Endothelial cell of umbilical vein (primary cell): ENCODE data around the gene LRCH1. TPM values are rescaled to one million over a fixed set of nuclear protein-coding genes. Genes with fewer than 3 reads are reported as not detected.

Source experiments
- BruUV-seq: library from RNA; stranded (reverse); fragments of 400-500 nt; replicated peaks from 2 replicates; lab custom pipeline; 2021; lab: Mats Ljungman, UMichigan
- CTCF ChIA-PET: fragments of 300-600, 350-600 bp; sonication (Branson Sonifier 250); formaldehyde crosslinking; loops from one replicate; lab custom pipeline; 2021; ENCODE audit warnings: antibody characterized with exemption, inconsistent platforms; lab: Charles Lee
- POLR2A ChIA-PET: fragments of 300-600, 350-600 bp; sonication (Branson Sonifier 250); formaldehyde crosslinking; loops from one replicate; lab custom pipeline; 2021; ENCODE audit warnings: antibody characterized with exemption, inconsistent platforms; lab: Charles Lee
- DNase-seq: peaks from one replicate; pipeline ENCODE4 v3.0.0-alpha.2; 2011; ENCODE audit warnings: low read depth, low spot score
- FAIRE-seq: peaks from 2 replicates; lab custom pipeline; 2011; peaks lifted over from hg19 to GRCh38; lab: Jason Lieb, UNC
- H2AFZ ChIP-seq: 2 replicates; pipeline ENCODE4 v1.6.0; 2012; ENCODE audit warnings: low read depth, low read length, control low read depth, inconsistent platforms
- H3K27ac ChIP-seq: 2 replicates; pipeline ENCODE4 v1.5.1; 2011; ENCODE audit warnings: low read depth, mild to moderate bottlenecking, control low read depth, low read length, moderate library complexity; ENCODE audit not compliant: insufficient read depth
- H3K27me3 ChIP-seq, 2 experiments: 2 replicates each; pipeline versions ENCODE4 v1.6.0 to v1.6.1; 2011; ENCODE audit warnings: low read length in 2 of 2, mixed read lengths in 1 of 2; ENCODE audit not compliant: control insufficient read depth in 2 of 2, insufficient read depth in 2 of 2
- H3K36me3 ChIP-seq, 2 experiments: 2 replicates in 1 of 2; 3 replicates in 1 of 2; pipeline ENCODE4 v1.5.1; 2011; ENCODE audit warnings: low read length in 2 of 2, mild to moderate bottlenecking in 1 of 2, moderate library complexity in 1 of 2; ENCODE audit not compliant: control insufficient read depth in 2 of 2, insufficient read depth in 2 of 2; ENCODE audit errors: extremely low read depth in 1 of 2
- H3K4me1 ChIP-seq: 3 replicates; pipeline ENCODE4 v1.5.1; 2011; ENCODE audit warnings: mild to moderate bottlenecking, low read length; ENCODE audit not compliant: control insufficient read depth, insufficient read depth; ENCODE audit errors: extremely low read depth
- H3K4me2 ChIP-seq: 2 replicates; pipeline ENCODE4 v1.6.1; 2011; ENCODE audit warnings: low read length, control low read depth, mixed read lengths; ENCODE audit not compliant: insufficient read depth
- H3K4me3 ChIP-seq, 3 experiments: fragments of 200-600 bp in 1 of 3; sonication (generic), shearing (Covaris generic) in 1 of 3; replicated peaks in 1 of 3; 2 replicates each; pipeline ENCODE4 v1.5.1; 2011 to 2016; ENCODE audit warnings: control low read depth in 3 of 3, low read length in 3 of 3, mild to moderate bottlenecking in 2 of 3, inconsistent platforms in 1 of 3, low read depth in 1 of 3, moderate library complexity in 1 of 3; ENCODE audit not compliant: insufficient read depth in 1 of 3
- H3K79me2 ChIP-seq: 2 replicates; pipeline ENCODE4 v1.6.0; 2012; ENCODE audit warnings: low read length, inconsistent platforms; ENCODE audit not compliant: control insufficient read depth, insufficient read depth
- H3K9ac ChIP-seq: replicated peaks from 2 replicates; pipeline ENCODE3; 2011; ENCODE audit warnings: low read length, control low read depth; ENCODE audit not compliant: insufficient read depth; ENCODE audit errors: extremely low read depth
- H3K9me1 ChIP-seq: replicated peaks from 3 replicates; pipeline ENCODE4 v1.6.0; 2011; ENCODE audit warnings: mild to moderate bottlenecking, low read length; ENCODE audit not compliant: control insufficient read depth, insufficient read depth; ENCODE audit errors: extremely low read depth
- H3K9me3 ChIP-seq: replicated peaks from 2 replicates; pipeline ENCODE4 v1.5.1; 2012; ENCODE audit warnings: low read length, inconsistent platforms; ENCODE audit not compliant: control insufficient read depth, insufficient read depth
- H4K20me1 ChIP-seq: replicated peaks from 2 replicates; pipeline ENCODE3; 2011; ENCODE audit warnings: mild to moderate bottlenecking, low read length; ENCODE audit not compliant: control insufficient read depth, insufficient read depth; ENCODE audit errors: extremely low read depth
- CTCF ChIP-seq, 2 donors: IDR thresholded peaks; 1 replicate in 1 of 2; 2 replicates in 1 of 2; pipeline ENCODE4 v1.5.1; 2011; ENCODE audit warnings: low read length in 2 of 2, mild to moderate bottlenecking in 2 of 2, moderate library complexity in 2 of 2, control low read depth in 1 of 2, inconsistent platforms in 1 of 2, low read depth in 1 of 2; ENCODE audit not compliant: insufficient read depth in 1 of 2; ENCODE audit errors: extremely low read depth in 1 of 2
- EZH2 ChIP-seq: IDR thresholded peaks from 2 replicates; pipeline ENCODE4 v1.6.1; 2012; ENCODE audit warnings: borderline replicate concordance, low read depth, mild to moderate bottlenecking, moderate library complexity, low read length, inconsistent platforms; ENCODE audit not compliant: severe bottlenecking
- FOS ChIP-seq: IDR thresholded peaks from 2 replicates; pipeline ENCODE4 v1.6.1; 2011; ENCODE audit warnings: mild to moderate bottlenecking, low read length, moderate library complexity, borderline replicate concordance; ENCODE audit not compliant: insufficient read depth
- GATA2 ChIP-seq: IDR thresholded peaks from 2 replicates; pipeline ENCODE4 v1.7.0; 2011; ENCODE audit warnings: low read depth, mild to moderate bottlenecking, moderate library complexity, mixed read lengths, low read length; ENCODE audit not compliant: insufficient read length, insufficient read depth
- JUN ChIP-seq: IDR thresholded peaks from 2 replicates; pipeline ENCODE4 v1.6.1; 2011; ENCODE audit warnings: borderline replicate concordance, low read depth; ENCODE audit not compliant: insufficient read length, insufficient read depth
- MAX ChIP-seq: IDR thresholded peaks from 2 replicates; pipeline ENCODE4 v1.6.1; 2011; ENCODE audit not compliant: insufficient read depth, insufficient read length
- MYC ChIP-seq: IDR thresholded peaks from one replicate; pipeline ENCODE4 v1.6.1; 2011; ENCODE audit warnings: mild to moderate bottlenecking, low read depth, low read length
- POLR2A ChIP-seq: IDR thresholded peaks from 2 replicates; pipeline ENCODE4 v1.6.1; 2012; ENCODE audit warnings: low read depth, mild to moderate bottlenecking, control low read depth, low read length
- POLR2AphosphoS5 ChIP-seq: IDR thresholded peaks from 2 replicates; pipeline ENCODE4 v1.6.1; 2012; ENCODE audit warnings: low read depth, mild to moderate bottlenecking, control low read depth, low read length, moderate library complexity; ENCODE audit not compliant: insufficient read depth
- dilution Hi-C: fragments of 300-500 bp; cut with MboI; formaldehyde crosslinking; loops from one replicate; pipeline ENCODE4 v1.15.0; 2019; ENCODE audit warnings: low sequenced_read_pairs; ENCODE audit not compliant: extremely low pct_ligation_motif_present
- intact Hi-C: fragments of 100-400 bp; cut with micrococcal nuclease; formaldehyde crosslinking; loops from one replicate; pipeline ENCODE4 v1.10.0; 2022
- polyA plus RNA-seq, 4 experiments: library from polyadenylated mRNA; depleted of rRNA in 3 of 4; stranded (reverse) in 3 of 4; unstranded in 1 of 4; fragments of >200 nt; gene quantifications; 2 replicates each; pipeline versions ENCODE4 v1.2.1 to v1.2.3, GENCODE V29; 2011 to 2012; ENCODE audit warnings: missing spikeins in 1 of 4
- total RNA-seq: library from RNA; stranded (reverse); gene quantifications from 2 replicates; pipeline ENCODE4 v1.2.3, GENCODE V29; 2021

Gene LRCH1
- total and polyA plus RNA-seq, 2 donors (not counting 3 experiments of a cell fraction or from before 2014, with no cell fraction given) = 5.4 to 16.5 TPM

- no peak overlapping the region for H3K27ac ChIP-seq
- ChIA-PET CTCF (interaction anchor here (1.2 to 1.6 kb wide), 3 partner anchors 32 to 222 kb away, joined by 4 to 16 read pairs (median 4); no protein-coding TSS in a partner anchor), POLR2A (interaction anchor here (0.7 kb wide), 1 partner anchor 66 kb away, joined by 3 read pairs; no protein-coding TSS in a partner anchor)
- no peaks in the 10 kb centered on the region for H4K20me1 ChIP-seq
- BruUV-seq = no TSS peak
- no peaks in the 10 kb centered on the region for H3K9me3 ChIP-seq
- H3K36me3 ChIP-seq = peaks cover 0 to 2% of the 10 kb centered on the region in 2 experiments
- peaks cover 0 to 8% of the 10 kb centered on the region in 2 experiments for H3K27me3 ChIP-seq
- no peak overlapping the region for H3K4me3 ChIP-seq
- peak overlapping the region; percentile 10 for H3K4me2 ChIP-seq
- H3K79me2 ChIP-seq = no peaks in the 10 kb centered on the region
- no peak for TF ChIP-seq CTCF (IDR thresholded peaks at IDR 0.05; ENCODE audit: extremely low read depth in 1 of 2, insufficient read depth in 1 of 2, low read depth in 1 of 2, low read length in 2 of 2)
- TF ChIP-seq EZH2 = no peak
- no peak for TF ChIP-seq POLR2A
- no peak for TF ChIP-seq GATA2
- TF ChIP-seq MAX = no peak
- TF ChIP-seq MYC = no peak
- TF ChIP-seq JUN = no peak
- TF ChIP-seq FOS = no peak
- no peak for TF ChIP-seq POLR2AphosphoS5
- no peaks in the 10 kb centered on the region for H3K9me1 ChIP-seq
- no peak overlapping the region for H3K9ac ChIP-seq
- intact Hi-C loops (loop anchor here (1.0 kb wide), 1 partner anchor 166 kb away; no protein-coding TSS in a partner anchor), dilution Hi-C loops (no loop called here)
- FAIRE-seq = peak; percentile 62
- peaks cover 12% of the 10 kb centered on the region for H3K4me1 ChIP-seq
- no peak overlapping the region for H2AFZ ChIP-seq
- peak; percentile 80 for DNase-seq
Observed at GRCh38 chr13:46716821-46717220, 163.9 kb downstream of the LRCH1 start.
